Suprapubic skin (tissue), 4 donors: ENCODE data around the gene EHF. TPM values are rescaled to one million over a fixed set of nuclear protein-coding genes. Genes with fewer than 3 reads are reported as not detected.
A peak's percentile ranks its signal among the peaks of the same experiment; 100 is the strongest.

Experiments used
- DNase-seq, 2 donors: peaks; one replicate each; pipeline ENCODE4 v3.0.0-alpha.2; 2019; ENCODE audit warnings: low spot score in 2 of 2
- H3K27ac ChIP-seq: fragments of 200-600 bp; sonication (generic); one replicate; pipeline ENCODE4 v1.5.1; 2019
- H3K27me3 ChIP-seq: fragments of 200-600 bp; sonication (generic); one replicate; pipeline ENCODE4 v1.5.1; 2019
- H3K36me3 ChIP-seq: fragments of 200-600 bp; sonication (generic); one replicate; pipeline ENCODE4 v1.5.1; 2019
- H3K4me1 ChIP-seq: fragments of 200-600 bp; sonication (generic); one replicate; pipeline ENCODE4 v1.5.1; 2019
- H3K4me3 ChIP-seq: fragments of 200-600 bp; sonication (generic); one replicate; pipeline ENCODE4 v1.5.1; 2019; ENCODE audit warnings: mild to moderate bottlenecking
- H3K9me3 ChIP-seq: fragments of 200-600 bp; sonication (generic); one replicate; pipeline ENCODE4 v1.5.1; 2019
- EP300 ChIP-seq: sonication (generic); formaldehyde crosslinking; IDR thresholded peaks from one replicate; pipeline ENCODE4 v1.6.1; 2017; ENCODE audit warnings: antibody characterized with exemption
- POLR2A ChIP-seq, 2 donors: fragments of 450-650 bp; IDR thresholded peaks; one replicate each; pipeline ENCODE4 v1.6.1; 2017; ENCODE audit warnings: antibody characterized with exemption in 2 of 2, mild to moderate bottlenecking in 2 of 2, moderate library complexity in 2 of 2
- POLR2AphosphoS5 ChIP-seq, 3 donors: sonication (generic); formaldehyde crosslinking; IDR thresholded peaks; one replicate each; pipeline ENCODE4 v1.6.1; 2017; ENCODE audit warnings: antibody characterized with exemption in 3 of 3
- WGBS: methylation state at CpG from one replicate; pipeline ENCODE4 v1.1.5; 2018; 5-methylcytosine and 5-hydroxymethylcytosine counted together
- total RNA-seq, 4 donors: library from RNA; depleted of rRNA; stranded (reverse); fragments of >200 nt; gene quantifications; one replicate each; pipeline ENCODE4 v1.1.0, GENCODE V29; 2016
- TF ChIP-seq, protein P1 (sequence below), 2 donors: fragments of 200-600 bp in 1 of 2; fragments of 450-650 bp in 1 of 2; sonication (generic) in 1 of 2; IDR thresholded peaks; one replicate each; pipeline ENCODE4 v1.5.1; 2016 to 2019; ENCODE audit warnings: antibody characterized with exemption in 2 of 2, mild to moderate bottlenecking in 1 of 2, moderate library complexity in 1 of 2

EHF gene
- total RNA-seq, 4 donors from 2014 or later, result 99.2 to 138 (median 118) TPM

DNA sequence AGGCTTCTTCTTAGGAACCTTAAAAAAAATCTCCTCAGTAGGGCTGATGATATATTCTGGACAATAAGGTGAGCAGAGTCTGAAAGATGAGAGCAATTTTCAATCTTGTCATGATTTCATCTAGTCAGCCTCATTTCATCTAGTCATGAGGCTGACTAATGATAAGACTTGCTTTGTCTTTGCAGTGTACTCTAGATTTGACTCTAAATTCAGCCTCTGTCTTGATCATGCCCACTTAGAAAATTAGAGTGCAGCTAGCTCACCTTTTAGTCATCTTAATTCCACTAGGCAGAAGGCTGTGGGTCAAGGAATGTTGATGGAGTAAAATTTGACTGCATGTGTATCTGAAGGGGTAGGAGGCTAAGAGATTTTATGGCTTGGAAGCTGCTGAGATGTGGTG lies 5.5 kb downstream of the EHF start:
- H3K27me3 ChIP-seq, result no peaks in the 10 kb centered on the region
- TF ChIP-seq, protein P1, sequence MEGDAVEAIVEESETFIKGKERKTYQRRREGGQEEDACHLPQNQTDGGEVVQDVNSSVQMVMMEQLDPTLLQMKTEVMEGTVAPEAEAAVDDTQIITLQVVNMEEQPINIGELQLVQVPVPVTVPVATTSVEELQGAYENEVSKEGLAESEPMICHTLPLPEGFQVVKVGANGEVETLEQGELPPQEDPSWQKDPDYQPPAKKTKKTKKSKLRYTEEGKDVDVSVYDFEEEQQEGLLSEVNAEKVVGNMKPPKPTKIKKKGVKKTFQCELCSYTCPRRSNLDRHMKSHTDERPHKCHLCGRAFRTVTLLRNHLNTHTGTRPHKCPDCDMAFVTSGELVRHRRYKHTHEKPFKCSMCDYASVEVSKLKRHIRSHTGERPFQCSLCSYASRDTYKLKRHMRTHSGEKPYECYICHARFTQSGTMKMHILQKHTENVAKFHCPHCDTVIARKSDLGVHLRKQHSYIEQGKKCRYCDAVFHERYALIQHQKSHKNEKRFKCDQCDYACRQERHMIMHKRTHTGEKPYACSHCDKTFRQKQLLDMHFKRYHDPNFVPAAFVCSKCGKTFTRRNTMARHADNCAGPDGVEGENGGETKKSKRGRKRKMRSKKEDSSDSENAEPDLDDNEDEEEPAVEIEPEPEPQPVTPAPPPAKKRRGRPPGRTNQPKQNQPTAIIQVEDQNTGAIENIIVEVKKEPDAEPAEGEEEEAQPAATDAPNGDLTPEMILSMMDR (IDR thresholded peaks at IDR 0.05), result no peak
- TF ChIP-seq POLR2AphosphoS5 (IDR thresholded peaks at IDR 0.05) (no peak), POLR2A (IDR thresholded peaks at IDR 0.05) (no peak)
- DNase-seq, result no peak
- no peak overlapping the region for H3K27ac ChIP-seq
- peaks cover 17% of the 10 kb centered on the region for H3K4me1 ChIP-seq
- no peak overlapping the region for H3K4me3 ChIP-seq
- no peaks in the 10 kb centered on the region for H3K9me3 ChIP-seq
- no peaks in the 10 kb centered on the region for H3K36me3 ChIP-seq

DNA sequence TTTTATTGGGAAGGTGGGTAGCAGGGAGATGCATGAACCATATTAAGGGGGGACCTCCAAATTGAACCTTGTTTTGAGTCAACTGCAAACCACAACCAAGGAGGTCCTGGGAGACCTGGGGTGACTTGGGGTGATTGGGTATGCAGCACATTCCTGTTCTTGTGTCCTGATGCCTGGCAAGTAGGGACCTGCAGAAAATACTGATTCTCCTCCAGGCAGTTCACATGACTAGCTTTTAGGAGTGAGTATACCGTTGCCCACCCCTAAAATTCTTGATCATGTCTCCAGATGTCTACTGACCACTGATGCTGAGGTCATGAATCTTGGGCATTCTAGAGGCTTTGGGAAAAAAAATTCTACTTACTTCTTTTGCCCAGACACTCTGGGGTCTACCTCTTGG lies 6.3 kb downstream of the EHF start:
- WGBS, result 78% methylated on average over 1 of the region's 1 CpG
- TF ChIP-seq POLR2A (IDR thresholded peaks at IDR 0.05), result no peak
- TF ChIP-seq, protein P1 (IDR thresholded peaks at IDR 0.05), result no peak
- no peak for TF ChIP-seq EP300
- no peak for TF ChIP-seq POLR2AphosphoS5 (IDR thresholded peaks at IDR 0.05)
- no peak for DNase-seq
- Histone ChIP-seq H3K27ac (no peak overlapping the region), H3K36me3 (no peaks in the 10 kb centered on the region), H3K4me3 (no peak overlapping the region), H3K4me1 (peaks cover 22% of the 10 kb centered on the region), H3K27me3 (no peaks in the 10 kb centered on the region), H3K9me3 (no peaks in the 10 kb centered on the region)

DNA sequence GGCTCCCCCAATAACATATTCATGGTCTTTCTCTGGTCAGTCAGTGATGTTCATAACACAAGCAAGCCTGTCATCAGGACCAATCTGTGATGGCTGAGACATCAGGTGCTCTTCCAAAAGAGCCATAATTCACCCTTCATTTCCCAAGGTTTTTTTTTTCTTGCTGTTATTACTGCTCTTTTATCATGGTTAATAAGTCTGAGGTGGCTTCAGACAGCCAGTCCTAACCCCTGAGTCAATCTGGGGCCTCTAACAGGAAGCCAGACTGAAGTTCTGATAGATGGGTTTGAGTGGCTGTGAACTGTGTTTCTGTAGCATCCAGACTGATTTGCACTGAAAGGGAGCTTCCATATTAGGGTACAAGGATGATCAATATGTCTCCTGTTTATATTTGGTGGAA lies 8.8 kb downstream of the EHF start:
- no peak overlapping the region for H3K27ac ChIP-seq
- no peak for DNase-seq
- H3K36me3 ChIP-seq, result no peaks in the 10 kb centered on the region
- no peaks in the 10 kb centered on the region for H3K9me3 ChIP-seq
- H3K4me3 ChIP-seq, result no peak overlapping the region
- H3K27me3 ChIP-seq, result no peaks in the 10 kb centered on the region
- H3K4me1 ChIP-seq, result peaks cover 41% of the 10 kb centered on the region
- TF ChIP-seq, protein P1 (IDR thresholded peaks at IDR 0.05), result no peak
- TF ChIP-seq POLR2AphosphoS5 (IDR thresholded peaks at IDR 0.05), result no peak
- no peak for TF ChIP-seq EP300
- TF ChIP-seq POLR2A (IDR thresholded peaks at IDR 0.05), result no peak

DNA sequence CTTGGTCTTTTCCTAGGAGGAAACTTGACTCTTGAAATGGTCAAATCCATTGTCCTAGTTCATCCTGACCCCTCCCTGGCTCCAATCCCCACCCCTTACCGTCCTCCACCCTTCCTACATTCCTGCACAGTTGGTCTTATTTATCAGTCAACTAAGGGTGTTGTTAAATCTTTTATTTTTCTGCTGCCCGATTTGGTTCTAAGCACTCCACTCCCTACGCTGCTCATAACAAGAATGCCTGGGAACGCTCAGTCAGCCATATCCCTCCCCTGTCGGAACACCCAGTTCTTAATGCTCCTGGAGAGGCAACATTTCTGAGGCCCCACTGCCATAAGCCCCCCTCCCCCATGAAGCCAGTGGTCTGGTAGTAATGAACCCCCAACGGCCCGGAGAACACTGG lies 9.7 kb downstream of the EHF start:
- H3K4me1 ChIP-seq, result peaks cover 43% of the 10 kb centered on the region
- 81% methylated on average over 7 of the region's 7 CpGs for WGBS
- H3K27ac ChIP-seq, result no peak overlapping the region
- H3K9me3 ChIP-seq, result no peaks in the 10 kb centered on the region
- no peaks in the 10 kb centered on the region for H3K36me3 ChIP-seq
- no peak for DNase-seq
- TF ChIP-seq EP300 (no peak), POLR2A (IDR thresholded peaks at IDR 0.05) (no peak), POLR2AphosphoS5 (IDR thresholded peaks at IDR 0.05) (no peak)
- TF ChIP-seq, protein P1 (IDR thresholded peaks at IDR 0.05), result no peak
- no peaks in the 10 kb centered on the region for H3K27me3 ChIP-seq
- no peak overlapping the region for H3K4me3 ChIP-seq

DNA sequence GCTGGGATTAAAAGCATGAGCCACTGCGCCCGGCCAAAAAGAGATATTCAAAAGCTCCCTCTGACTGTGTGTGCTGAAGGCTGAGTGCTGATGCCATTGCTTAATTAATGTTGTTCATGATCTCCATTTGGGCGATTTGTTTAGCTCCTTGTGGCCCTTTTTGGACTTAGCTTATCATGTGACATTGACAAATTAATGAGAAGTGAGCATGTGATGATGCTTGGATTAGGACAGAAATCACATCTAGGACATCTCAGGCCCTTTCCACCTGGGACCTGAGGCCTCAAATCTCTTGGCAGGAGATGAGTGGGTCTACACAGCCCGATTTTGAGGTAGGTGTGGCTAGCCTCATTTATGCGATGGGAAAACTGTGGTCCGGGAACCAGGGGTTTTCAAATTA lies 10.4 kb downstream of the EHF start:
- TF ChIP-seq POLR2AphosphoS5 (IDR thresholded peaks at IDR 0.05), result no peak
- no peak for TF ChIP-seq POLR2A (IDR thresholded peaks at IDR 0.05)
- no peak for TF ChIP-seq EP300
- TF ChIP-seq, protein P1 (IDR thresholded peaks at IDR 0.05), result no peak
- no peak overlapping the region for H3K4me3 ChIP-seq

More for the DNA sequence above, 10.4 kb downstream of the EHF start:
- Histone ChIP-seq H3K4me1 (peaks cover 43% of the 10 kb centered on the region), H3K9me3 (no peaks in the 10 kb centered on the region), H3K27ac (peak overlapping the region; percentile 63), H3K36me3 (no peaks in the 10 kb centered on the region), H3K27me3 (no peaks in the 10 kb centered on the region)
- no peak for DNase-seq
- WGBS, result 80% methylated on average over 6 of the region's 6 CpGs
